Breast epithelium (tissue), 3 donors: ENCODE results near the gene CLIP2.

Experiments
- POLR2A ChIP-seq: fragments of 450-650 bp; IDR thresholded peaks from one replicate; pipeline ENCODE4 v1.6.1; 2016; ENCODE audit warnings: antibody characterized with exemption, mild to moderate bottlenecking, moderate library complexity
- POLR2AphosphoS5 ChIP-seq, 3 donors: sonication (generic); formaldehyde crosslinking; IDR thresholded peaks; one replicate each; pipeline ENCODE4 v1.6.1; 2017; ENCODE audit warnings: antibody characterized with exemption in 3 of 3
- TF ChIP-seq, protein P1 (sequence below), 3 donors: fragments of 450-650 bp; IDR thresholded peaks; one replicate each; pipeline ENCODE4 v1.5.1; 2016 to 2017; ENCODE audit warnings: antibody characterized with exemption in 3 of 3, mild to moderate bottlenecking in 3 of 3, moderate library complexity in 3 of 3

- TF ChIP-seq POLR2A (no peak), POLR2AphosphoS5 (IDR thresholded peaks at IDR 0.05) (no peak)
- TF ChIP-seq, protein P1, sequence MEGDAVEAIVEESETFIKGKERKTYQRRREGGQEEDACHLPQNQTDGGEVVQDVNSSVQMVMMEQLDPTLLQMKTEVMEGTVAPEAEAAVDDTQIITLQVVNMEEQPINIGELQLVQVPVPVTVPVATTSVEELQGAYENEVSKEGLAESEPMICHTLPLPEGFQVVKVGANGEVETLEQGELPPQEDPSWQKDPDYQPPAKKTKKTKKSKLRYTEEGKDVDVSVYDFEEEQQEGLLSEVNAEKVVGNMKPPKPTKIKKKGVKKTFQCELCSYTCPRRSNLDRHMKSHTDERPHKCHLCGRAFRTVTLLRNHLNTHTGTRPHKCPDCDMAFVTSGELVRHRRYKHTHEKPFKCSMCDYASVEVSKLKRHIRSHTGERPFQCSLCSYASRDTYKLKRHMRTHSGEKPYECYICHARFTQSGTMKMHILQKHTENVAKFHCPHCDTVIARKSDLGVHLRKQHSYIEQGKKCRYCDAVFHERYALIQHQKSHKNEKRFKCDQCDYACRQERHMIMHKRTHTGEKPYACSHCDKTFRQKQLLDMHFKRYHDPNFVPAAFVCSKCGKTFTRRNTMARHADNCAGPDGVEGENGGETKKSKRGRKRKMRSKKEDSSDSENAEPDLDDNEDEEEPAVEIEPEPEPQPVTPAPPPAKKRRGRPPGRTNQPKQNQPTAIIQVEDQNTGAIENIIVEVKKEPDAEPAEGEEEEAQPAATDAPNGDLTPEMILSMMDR (IDR thresholded peaks at IDR 0.05): no peak
Measured at GRCh38 chr7:74379938-74380337, 90.7 kb downstream of the CLIP2 start.
